OCI-LY1 (cell line): ENCODE results near the gene PVALEF.

Experiments
- EZH2 ChIP-seq: fragments of 200-600 bp; sonication (generic), shearing (Covaris generic); IDR thresholded peaks from 2 replicates; pipeline ENCODE4 v1.8.0; 2017; ENCODE audit warnings: borderline replicate concordance, mixed run types, mild to moderate bottlenecking, antibody characterized with exemption, low read length, moderate library complexity, mixed read lengths
- TF ChIP-seq, protein P1 (sequence below): fragments of 200-600 bp; sonication (generic), shearing (Covaris generic); IDR thresholded peaks from 2 replicates; pipeline ENCODE4 v1.5.1; 2017; ENCODE audit warnings: mild to moderate bottlenecking, antibody characterized with exemption, low read length, moderate library complexity, mixed read lengths

DNA sequence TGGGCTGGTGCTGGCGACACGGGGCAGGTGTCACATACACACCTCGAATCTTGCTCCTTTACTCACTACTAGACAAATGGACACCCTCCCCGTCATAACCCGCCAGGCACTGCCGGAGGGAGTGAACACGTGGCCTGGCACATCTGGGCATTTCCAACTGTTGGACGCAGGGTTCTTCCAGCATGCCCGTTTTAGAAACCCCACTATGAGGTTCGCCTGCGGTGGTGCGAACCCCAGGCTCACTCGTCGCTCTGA is 64.3 kb downstream of the PVALEF start:
- TF ChIP-seq, protein P1, sequence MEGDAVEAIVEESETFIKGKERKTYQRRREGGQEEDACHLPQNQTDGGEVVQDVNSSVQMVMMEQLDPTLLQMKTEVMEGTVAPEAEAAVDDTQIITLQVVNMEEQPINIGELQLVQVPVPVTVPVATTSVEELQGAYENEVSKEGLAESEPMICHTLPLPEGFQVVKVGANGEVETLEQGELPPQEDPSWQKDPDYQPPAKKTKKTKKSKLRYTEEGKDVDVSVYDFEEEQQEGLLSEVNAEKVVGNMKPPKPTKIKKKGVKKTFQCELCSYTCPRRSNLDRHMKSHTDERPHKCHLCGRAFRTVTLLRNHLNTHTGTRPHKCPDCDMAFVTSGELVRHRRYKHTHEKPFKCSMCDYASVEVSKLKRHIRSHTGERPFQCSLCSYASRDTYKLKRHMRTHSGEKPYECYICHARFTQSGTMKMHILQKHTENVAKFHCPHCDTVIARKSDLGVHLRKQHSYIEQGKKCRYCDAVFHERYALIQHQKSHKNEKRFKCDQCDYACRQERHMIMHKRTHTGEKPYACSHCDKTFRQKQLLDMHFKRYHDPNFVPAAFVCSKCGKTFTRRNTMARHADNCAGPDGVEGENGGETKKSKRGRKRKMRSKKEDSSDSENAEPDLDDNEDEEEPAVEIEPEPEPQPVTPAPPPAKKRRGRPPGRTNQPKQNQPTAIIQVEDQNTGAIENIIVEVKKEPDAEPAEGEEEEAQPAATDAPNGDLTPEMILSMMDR = no peak
- TF ChIP-seq EZH2 = no peak
